IMR-90 (cell line): Measurements from ENCODE around the gene ASCL5.

Experiments used
- CEBPB ChIP-seq: IDR thresholded peaks from 2 replicates; pipeline ENCODE4 v1.6.1; 2012; ENCODE audit warnings: low read depth, low read length, improper control_type of control experiment
- CHD1 ChIP-seq: IDR thresholded peaks from 2 replicates; pipeline ENCODE4 v1.6.1; 2012; ENCODE audit warnings: low read depth, low read length, improper control_type of control experiment
- CTCF ChIP-seq: conservative IDR thresholded peaks from 2 replicates; pipeline ENCODE4 v1.5.1; 2012; ENCODE audit warnings: mild to moderate bottlenecking, low read depth, low read length, improper control_type of control experiment
- FOS ChIP-seq: fragments of 150-350 bp; IDR thresholded peaks from 2 replicates; pipeline ENCODE4 v1.6.1; 2016; ENCODE audit warnings: low read depth, low read length
- MAFK ChIP-seq: IDR thresholded peaks from 2 replicates; pipeline ENCODE4 v1.6.1; 2012; ENCODE audit warnings: low read depth, low read length, improper control_type of control experiment
- MAZ ChIP-seq: IDR thresholded peaks from 2 replicates; pipeline ENCODE4 v1.6.1; 2012; ENCODE audit warnings: low read depth, mild to moderate bottlenecking, low read length, improper control_type of control experiment, moderate library complexity, borderline replicate concordance
- NFE2L2 ChIP-seq: fragments of 150-350 bp; IDR thresholded peaks from 2 replicates; pipeline ENCODE4 v1.6.1; 2016; ENCODE audit warnings: low read depth, mild to moderate bottlenecking, low read length
- POLR2A ChIP-seq: IDR thresholded peaks from 2 replicates; pipeline ENCODE4 v1.6.1; 2012; ENCODE audit warnings: mild to moderate bottlenecking, low read depth, low read length
- RAD21 ChIP-seq: IDR thresholded peaks from 2 replicates; pipeline ENCODE4 v1.6.1; 2012; ENCODE audit warnings: low read length, improper control_type of control experiment
- RFX5 ChIP-seq: IDR thresholded peaks from 2 replicates; pipeline ENCODE4 v1.8.0; 2012; ENCODE audit warnings: low read depth, mild to moderate bottlenecking, low read length, moderate library complexity
- SMC3 ChIP-seq: fragments of 150-350 bp; IDR thresholded peaks from 2 replicates; pipeline ENCODE4 v1.6.1; 2016; ENCODE audit warnings: low read depth, mild to moderate bottlenecking, antibody characterized with exemption, low read length, moderate library complexity

GRCh38 chr1:201142011-201142848 is 15.2 kb upstream of the ASCL5 start:
- TF ChIP-seq CTCF (no peak), CEBPB (no peak), RAD21 (no peak), POLR2A (no peak), SMC3 (no peak), MAZ (no peak), FOS (no peak), CHD1 (no peak), NFE2L2 (no peak), RFX5 (no peak), MAFK (no peak)
